ENCODE results near the gene ICA1. TPM values are rescaled to one million over a fixed set of nuclear protein-coding genes. Genes with fewer than 3 reads are reported as not detected.

The ICA1 gene
- total RNA-seq, 2 experiments from 2014 or later: 0.57 to 1.0 TPM

GRCh38 chr7:8260871-8261694, 884 bp downstream of the ICA1 start:
- Mint-ChIP-seq H3K4me3 (peak overlapping the region; percentile 67), H3K27me3 (peaks cover 48% of the 10 kb centered on the region), H3K9me3 (ENCODE audit: low read depth) (no peaks in the 10 kb centered on the region), H3K36me3 (ENCODE audit: low read depth) (no peaks in the 10 kb centered on the region), H3K27ac (peak overlapping the region; percentile 44), H3K4me1 (peaks cover 8% of the 10 kb centered on the region)
- DNase-seq (peak; percentile 47), ATAC-seq (peak; percentile 40)
- ChIA-PET CTCF (interaction anchor here (1.3 kb wide), 1 partner anchor 35 kb away, joined by 3 read pairs; no protein-coding TSS in a partner anchor), POLR2A (no interaction called here)
- intact Hi-C loops (cut with DNase I, micrococcal nuclease): loop anchor here in 1 of 2 experiments (2.0 kb wide), 1 partner anchor 292 kb away; the partner anchor contains the start of gene GLCCI1

GRCh38 chr7:8259586-8260222, 2.3 kb downstream of the ICA1 start:
- Mint-ChIP-seq H3K9me3 (ENCODE audit: low read depth) (no peaks in the 10 kb centered on the region), H3K27me3 (peaks cover 39% of the 10 kb centered on the region), H3K36me3 (ENCODE audit: low read depth) (no peaks in the 10 kb centered on the region), H3K4me1 (peaks cover 8% of the 10 kb centered on the region), H3K4me3 (no peak overlapping the region), H3K27ac (no peak overlapping the region)
- ChIA-PET CTCF (interaction anchor here (1.3 kb wide), 1 partner anchor 36 kb away, joined by 3 read pairs; no protein-coding TSS in a partner anchor), POLR2A (no interaction called here)
- intact Hi-C loops (cut with DNase I, micrococcal nuclease): loop anchor here in 1 of 2 experiments (2.0 kb wide), 1 partner anchor 291 kb away; the partner anchor contains the start of gene GLCCI1
- ATAC-seq (no peak), DNase-seq (no peak)

- peaks cover 36% of the 10 kb centered on the region for H3K27me3 Mint-ChIP-seq
- DNase-seq (no peak), ATAC-seq (no peak)
- intact Hi-C loops (cut with DNase I, micrococcal nuclease): no loop called here
- H3K36me3 Mint-ChIP-seq (ENCODE audit: low read depth): no peaks in the 10 kb centered on the region
- CTCF ChIA-PET: interaction anchor here (0.6 to 1.1 kb wide), 3 partner anchors 42 to 634 kb away, joined by 3 to 5 read pairs (median 4); no protein-coding TSS in a partner anchor
- H3K9me3 Mint-ChIP-seq (ENCODE audit: low read depth): no peaks in the 10 kb centered on the region
- H3K27ac Mint-ChIP-seq: no peak overlapping the region
- POLR2A ChIA-PET: no interaction called here
- H3K4me1 Mint-ChIP-seq: peaks cover 8% of the 10 kb centered on the region
- H3K4me3 Mint-ChIP-seq: no peak overlapping the region
Observed at GRCh38 chr7:8258734-8259133, 3.2 kb downstream of the ICA1 start.

- POLR2A ChIA-PET: no interaction called here
- DNase-seq (no peak), ATAC-seq (no peak)
- Mint-ChIP-seq H3K4me1 (peaks cover 8% of the 10 kb centered on the region), H3K4me3 (no peak overlapping the region), H3K27me3 (peaks cover 33% of the 10 kb centered on the region), H3K36me3 (ENCODE audit: low read depth) (no peaks in the 10 kb centered on the region), H3K9me3 (ENCODE audit: low read depth) (no peaks in the 10 kb centered on the region), H3K27ac (no peak overlapping the region)
- CTCF ChIA-PET: interaction anchor here (0.6 to 1.1 kb wide), 2 partner anchors 43 to 44 kb away, joined by 3 to 4 read pairs; no protein-coding TSS in a partner anchor
- intact Hi-C loops (cut with DNase I, micrococcal nuclease): no loop called here
Observed at GRCh38 chr7:8258166-8258565, 3.8 kb downstream of the ICA1 start.

- CTCF ChIA-PET: no interaction called here
- DNase-seq: no peak
- POLR2A ChIA-PET: no interaction called here
- no peaks in the 10 kb centered on the region for H3K36me3 Mint-ChIP-seq (ENCODE audit: low read depth)
- H3K27ac Mint-ChIP-seq: no peak overlapping the region
- intact Hi-C loops (cut with DNase I, micrococcal nuclease): no loop called here
- H3K4me3 Mint-ChIP-seq: no peak overlapping the region
- H3K9me3 Mint-ChIP-seq (ENCODE audit: low read depth): no peaks in the 10 kb centered on the region
- peaks cover 4% of the 10 kb centered on the region for H3K4me1 Mint-ChIP-seq
- H3K27me3 Mint-ChIP-seq: peaks cover 24% of the 10 kb centered on the region
- no peak for ATAC-seq
Observed at GRCh38 chr7:8255680-8256655, 6.0 kb downstream of the ICA1 start.

GRCh38 chr7:8254667-8255066, 7.3 kb downstream of the ICA1 start:
- H3K9me3 Mint-ChIP-seq (ENCODE audit: low read depth): no peaks in the 10 kb centered on the region
- no peaks in the 10 kb centered on the region for H3K36me3 Mint-ChIP-seq (ENCODE audit: low read depth)
- POLR2A ChIA-PET: no interaction called here
- CTCF ChIA-PET: interaction anchor here (1.0 kb wide), 1 partner anchor 15 kb away, joined by 3 read pairs; no protein-coding TSS in a partner anchor
- no peak overlapping the region for H3K27ac Mint-ChIP-seq
- no peak for ATAC-seq
- H3K27me3 Mint-ChIP-seq: peaks cover 21% of the 10 kb centered on the region
- intact Hi-C loops (cut with DNase I, micrococcal nuclease): no loop called here
- no peaks in the 10 kb centered on the region for H3K4me1 Mint-ChIP-seq
- no peak for DNase-seq
- no peak overlapping the region for H3K4me3 Mint-ChIP-seq

GRCh38 chr7:8254215-8254614, 7.8 kb downstream of the ICA1 start:
- H3K27me3 Mint-ChIP-seq: peaks cover 20% of the 10 kb centered on the region
- H3K4me3 Mint-ChIP-seq: no peak overlapping the region
- H3K4me1 Mint-ChIP-seq: no peaks in the 10 kb centered on the region
- no peak overlapping the region for H3K27ac Mint-ChIP-seq
- no peak for ATAC-seq
- H3K36me3 Mint-ChIP-seq (ENCODE audit: low read depth): no peaks in the 10 kb centered on the region
- intact Hi-C loops (cut with DNase I, micrococcal nuclease): no loop called here
- DNase-seq: no peak
- ChIA-PET POLR2A (no interaction called here), CTCF (interaction anchor here (1.0 kb wide), 1 partner anchor 14 kb away, joined by 3 read pairs; no protein-coding TSS in a partner anchor)
- H3K9me3 Mint-ChIP-seq (ENCODE audit: low read depth): no peaks in the 10 kb centered on the region

GRCh38 chr7:8251195-8251594, 10.8 kb downstream of the ICA1 start:
- no peak overlapping the region for H3K4me3 Mint-ChIP-seq
- H3K4me1 Mint-ChIP-seq: no peaks in the 10 kb centered on the region
- intact Hi-C loops (cut with DNase I, micrococcal nuclease): no loop called here
- H3K9me3 Mint-ChIP-seq (ENCODE audit: low read depth): no peaks in the 10 kb centered on the region
- H3K27ac Mint-ChIP-seq: no peak overlapping the region
- H3K36me3 Mint-ChIP-seq (ENCODE audit: low read depth): no peaks in the 10 kb centered on the region
- DNase-seq (no peak), ATAC-seq (no peak)
- peaks cover 12% of the 10 kb centered on the region for H3K27me3 Mint-ChIP-seq
- POLR2A ChIA-PET: no interaction called here
- CTCF ChIA-PET: interaction anchor here (1.3 kb wide), 1 partner anchor 570 kb away, joined by 4 read pairs; no protein-coding TSS in a partner anchor

- intact Hi-C loops (cut with DNase I, micrococcal nuclease): no loop called here
- peaks cover 12% of the 10 kb centered on the region for H3K27me3 Mint-ChIP-seq
- ATAC-seq: no peak
- CTCF ChIA-PET: interaction anchor here (0.7 kb wide), 1 partner anchor 46 kb away, joined by 3 read pairs; no protein-coding TSS in a partner anchor
- no peak overlapping the region for H3K27ac Mint-ChIP-seq
- H3K4me1 Mint-ChIP-seq: no peaks in the 10 kb centered on the region
- POLR2A ChIA-PET: no interaction called here
- no peaks in the 10 kb centered on the region for H3K36me3 Mint-ChIP-seq (ENCODE audit: low read depth)
- H3K9me3 Mint-ChIP-seq (ENCODE audit: low read depth): no peaks in the 10 kb centered on the region
- no peak for DNase-seq
- H3K4me3 Mint-ChIP-seq: no peak overlapping the region
Observed at GRCh38 chr7:8250547-8250946, 11.4 kb downstream of the ICA1 start.

GRCh38 chr7:8249121-8249520, 12.8 kb downstream of the ICA1 start:
- no peaks in the 10 kb centered on the region for H3K4me1 Mint-ChIP-seq
- ChIA-PET POLR2A (no interaction called here), CTCF (interaction anchor here (0.5 kb wide), 1 partner anchor 1186 kb away, joined by 3 read pairs; no protein-coding TSS in a partner anchor)
- H3K27me3 Mint-ChIP-seq: peaks cover 8% of the 10 kb centered on the region
- DNase-seq (peak; percentile 29), ATAC-seq (peak; percentile 39)
- intact Hi-C loops (cut with DNase I, micrococcal nuclease): no loop called here
- H3K4me3 Mint-ChIP-seq: no peak overlapping the region
- peaks cover 2% of the 10 kb centered on the region for H3K9me3 Mint-ChIP-seq (ENCODE audit: low read depth)
- H3K36me3 Mint-ChIP-seq (ENCODE audit: low read depth): no peaks in the 10 kb centered on the region
- no peak overlapping the region for H3K27ac Mint-ChIP-seq

- CTCF ChIA-PET: no interaction called here
- Mint-ChIP-seq H3K4me1 (no peaks in the 10 kb centered on the region), H3K9me3 (ENCODE audit: low read depth) (peaks cover 13% of the 10 kb centered on the region), H3K36me3 (ENCODE audit: low read depth) (no peaks in the 10 kb centered on the region), H3K27me3 (peaks cover 9% of the 10 kb centered on the region), H3K27ac (no peak overlapping the region), H3K4me3 (no peak overlapping the region)
- POLR2A ChIA-PET: no interaction called here
- ATAC-seq: no peak
- intact Hi-C loops (cut with DNase I, micrococcal nuclease): no loop called here
- no peak for DNase-seq
Observed at GRCh38 chr7:8246020-8246419, 15.9 kb downstream of the ICA1 start.

Data from activated CD4-positive, alpha-beta T cell treated with anti-CD3 and anti-CD28 coated beads for 36 hours (primary cell).